Naive thymus-derived CD4-positive, alpha-beta T cell (primary cell): ENCODE measurements around the gene ZNF615. TPM values are rescaled to one million over a fixed set of nuclear protein-coding genes. Genes with fewer than 3 reads are reported as not detected.
"Not testable (repeated sequence)": the region's sequence is repeated elsewhere in the genome, so short reads cannot be mapped to it uniquely, and the experiment has no call there.

Experiments used
- ATAC-seq: fragments of 150-1000 bp; cut with Tn5 transposase; 2 replicates; pipeline ENCODE4 v1.10.0; 2021; ENCODE audit warnings: mild to moderate bottlenecking, moderate library complexity
- CTCF ChIA-PET: fragments of 350-600 bp; sonication (Branson Sonifier 250); formaldehyde crosslinking; loops from one replicate; lab custom pipeline; 2021; ENCODE audit warnings: antibody characterized with exemption; lab: Charles Lee
- POLR2A ChIA-PET: fragments of 350-600 bp; sonication (Branson Sonifier 250); formaldehyde crosslinking; loops from one replicate; lab custom pipeline; 2021; ENCODE audit warnings: antibody characterized with exemption, inconsistent platforms; lab: Charles Lee
- DNase-seq, 9 donors: peaks; one replicate each; pipeline versions ENCODE4 v3.0.0 to v3.0.0-alpha.2; 2020 to 2022; ENCODE audit warnings: mixed read lengths in 1 of 9
- H3K27ac ChIP-seq: one replicate; pipeline ENCODE4 v1.7.0; 2013; ENCODE audit warnings: mild to moderate bottlenecking, low read depth, low read length, moderate library complexity
- H3K27me3 ChIP-seq, 2 donors: one replicate each; pipeline ENCODE4 v1.7.0; 2013; ENCODE audit warnings: low read length in 2 of 2, mild to moderate bottlenecking in 2 of 2, moderate library complexity in 2 of 2; ENCODE audit not compliant: control insufficient read depth in 2 of 2, insufficient read depth in 2 of 2
- H3K36me3 ChIP-seq, 3 experiments: 1 replicate in 2 of 3; 2 replicates in 1 of 3; pipeline ENCODE4 v1.7.0; 2013; ENCODE audit warnings: low read length in 3 of 3, mild to moderate bottlenecking in 3 of 3, moderate library complexity in 1 of 3; ENCODE audit not compliant: insufficient read depth in 3 of 3, control insufficient read depth in 2 of 3
- H3K4me1 ChIP-seq, 2 donors: one replicate each; pipeline ENCODE4 v1.7.0; 2013; ENCODE audit warnings: low read length in 2 of 2, mild to moderate bottlenecking in 2 of 2, moderate library complexity in 1 of 2; ENCODE audit not compliant: control insufficient read depth in 2 of 2, insufficient read depth in 2 of 2
- H3K4me3 ChIP-seq: 2 replicates; pipeline ENCODE4 v1.7.0; 2013; ENCODE audit warnings: mild to moderate bottlenecking, low read length
- H3K9me3 ChIP-seq, 3 experiments: 1 replicate in 2 of 3; 2 replicates in 1 of 3; pipeline ENCODE4 v1.7.0; 2013; ENCODE audit warnings: low read length in 3 of 3; ENCODE audit not compliant: control insufficient read depth in 2 of 3
- H3K27ac Mint-ChIP-seq, 9 donors: one replicate each; pipeline ENCODE4 v1.8.0; 2020 to 2022; ENCODE audit warnings: mixed read lengths in 9 of 9, mild to moderate bottlenecking in 8 of 9, moderate library complexity in 5 of 9, inconsistent platforms in 2 of 9
- H3K27me3 Mint-ChIP-seq, 5 donors: one replicate each; pipeline ENCODE4 v1.8.0; 2021 to 2022; ENCODE audit warnings: mixed read lengths in 5 of 5, mild to moderate bottlenecking in 1 of 5
- H3K36me3 Mint-ChIP-seq, 5 donors: one replicate each; pipeline ENCODE4 v1.8.0; 2020 to 2022; ENCODE audit warnings: mixed read lengths in 5 of 5, mild to moderate bottlenecking in 3 of 5, inconsistent platforms in 1 of 5
- H3K4me1 Mint-ChIP-seq, 7 donors: one replicate each; pipeline ENCODE4 v1.8.0; 2020 to 2022; ENCODE audit warnings: mixed read lengths in 7 of 7, mild to moderate bottlenecking in 3 of 7, inconsistent platforms in 1 of 7
- H3K4me3 Mint-ChIP-seq, 10 donors: one replicate each; pipeline ENCODE4 v1.8.0; 2020 to 2022; ENCODE audit warnings: mild to moderate bottlenecking in 10 of 10, mixed read lengths in 10 of 10, moderate library complexity in 6 of 10, inconsistent platforms in 2 of 10
- H3K9me3 Mint-ChIP-seq, 11 donors: one replicate each; pipeline ENCODE4 v1.8.0; 2020 to 2022; ENCODE audit warnings: mixed read lengths in 11 of 11, mild to moderate bottlenecking in 4 of 11, inconsistent platforms in 1 of 11, moderate library complexity in 1 of 11
- intact Hi-C, 2 donors: fragments of 100-400 bp; cut with micrococcal nuclease; formaldehyde crosslinking; loops; one replicate each; pipeline ENCODE4 v1.15.1; 2023
- polyA plus RNA-seq, 2 donors: library from polyadenylated mRNA; unstranded; fragments of 300-500 nt; fragmentation: Illumina TruSeq; gene quantifications; one replicate each; pipeline ENCODE4 v1.2.3, GENCODE V29; 2021
- total RNA-seq, 6 experiments: library from RNA in 5 of 6; stranded (reverse) in 5 of 6; gene quantifications; 1 replicate in 5 of 6; 2 replicates in 1 of 6; pipeline ENCODE4 v1.2.3 and lab custom pipeline; 2021 to 2026

ZNF615 gene
- total and polyA plus RNA-seq, 7 experiments from 2014 or later = 8.7 to 20.9 (median 11.5) TPM

DNA sequence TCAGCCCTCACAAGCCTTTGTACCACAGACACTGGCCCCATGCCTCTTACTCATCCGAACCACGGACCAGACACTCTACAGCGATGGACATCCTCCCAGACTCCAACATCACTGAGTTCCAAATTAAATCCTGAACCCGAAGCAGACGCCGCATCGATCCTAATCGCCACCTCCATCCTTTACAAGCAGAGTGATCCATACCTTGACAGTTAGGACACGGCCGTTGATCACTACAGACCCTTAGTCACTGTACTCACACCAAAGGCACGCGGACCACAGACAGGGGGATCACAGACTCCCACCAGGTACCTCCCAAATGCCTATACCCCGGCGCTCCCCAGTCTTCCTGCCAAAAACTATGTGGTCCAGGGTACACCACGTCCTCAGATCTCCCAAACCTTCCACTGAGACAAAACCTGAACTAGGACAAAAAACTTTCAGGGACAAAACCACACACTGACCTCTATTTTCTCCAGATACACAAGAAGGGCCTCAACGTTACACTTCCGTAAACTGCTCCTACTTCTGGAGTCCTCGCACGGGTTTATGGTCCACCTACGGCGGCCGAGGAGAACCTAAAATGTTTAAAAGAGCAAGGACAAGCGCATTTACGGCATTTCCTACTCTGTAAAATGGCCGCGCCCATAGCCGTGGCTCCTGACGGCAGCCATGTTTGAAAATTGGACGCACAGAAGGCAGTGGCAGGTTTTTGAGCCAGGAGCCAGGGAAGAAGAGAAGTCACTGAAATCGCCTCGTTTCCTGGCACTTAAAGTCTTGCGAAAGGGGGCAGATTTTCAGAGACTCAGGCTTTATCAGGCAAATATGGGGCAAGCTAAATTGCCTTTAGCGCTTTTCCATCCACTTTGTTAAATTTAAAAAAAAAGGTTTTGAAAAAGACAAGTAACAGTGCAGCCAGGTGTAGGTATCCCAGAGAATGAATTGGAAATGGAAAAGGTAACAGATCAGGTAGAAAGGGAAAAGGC is 21.4 kb downstream of the ZNF615 start, which contains the start of gene ZNF350:
Gene ZNF350, minus strand, starts transcription at position 532 of the 983 bp plus-strand sequence. CDS start 12,480 bp downstream, outside the sequence.
- Histone ChIP-seq H3K27me3 (no peaks in the 10 kb centered on the region), H3K9me3 (peaks cover 4 to 67% (median 19%) of the 10 kb centered on the region in 3 experiments), H3K36me3 (peaks cover 0 to 15% (median 0%) of the 10 kb centered on the region in 3 experiments), H3K4me3 (peak within 1 kb of the TSS; percentile 89), H3K27ac (peak within 1 kb of the TSS; percentile 82), H3K4me1 (peaks cover 6 to 10% of the 10 kb centered on the region in 2 donors)
- ChIA-PET POLR2A (interaction anchor here (0.6 to 1.4 kb wide), 2 partner anchors 60 to 62 kb away, joined by 3 to 4 read pairs; no protein-coding TSS in a partner anchor), CTCF (no interaction called here)
- peak; percentile 61 to 94 (median 89) for DNase-seq
- Mint-ChIP-seq H3K4me1 (peaks cover 10 to 33% (median 20%) of the 10 kb centered on the region in 7 donors), H3K27ac (peak within 1 kb of the TSS; percentile 91 to 98 (median 94)), H3K36me3 (peaks cover 26 to 67% (median 53%) of the 10 kb centered on the region in 5 donors), H3K9me3 (peaks cover under 1 to 90% (median 65%) of the 10 kb centered on the region in 11 donors), H3K4me3 (peak within 1 kb of the TSS; percentile 93 to 99 (median 96)), H3K27me3 (no peaks in the 10 kb centered on the region)
- ATAC-seq = peak; percentile 100
- intact Hi-C loops = loop anchor here (1.0 to 2.0 kb wide), 10 partner anchors 22 to 203 kb away; partner anchors contain the start of genes ZNF613 (in 2 of the 2), ZNF614 (in 2 of the 2), ZNF615 (in 2 of the 2) and ZNF616 (in 1 of the 2)

DNA sequence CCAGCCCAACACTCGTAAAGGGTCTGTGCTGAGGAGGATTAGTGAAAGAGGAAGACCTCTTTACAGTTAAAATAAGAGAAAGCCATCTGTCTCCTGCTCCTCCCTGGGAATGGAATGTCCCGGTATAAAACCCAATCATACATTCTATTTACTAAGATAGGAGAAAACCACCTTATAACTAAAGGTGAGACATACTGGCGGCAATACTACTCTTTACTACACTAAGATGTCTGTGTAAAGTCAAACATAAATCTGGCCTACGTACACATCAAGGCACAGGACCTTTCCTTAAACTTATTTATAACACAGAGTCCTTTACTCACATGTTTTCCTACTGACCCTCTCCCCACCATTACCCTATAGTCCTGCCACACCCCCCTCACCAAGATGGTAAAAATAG is 24.6 kb downstream of the ZNF615 start:
- H3K9me3 Mint-ChIP-seq = peaks cover 5 to 94% (median 67%) of the 10 kb centered on the region in 11 donors
- DNase-seq (no peak), ATAC-seq (no peak)
- H3K4me1 Mint-ChIP-seq = peaks cover 11 to 29% (median 20%) of the 10 kb centered on the region in 7 donors
- no peak overlapping the region for H3K27ac Mint-ChIP-seq
- Histone ChIP-seq H3K9me3 (peaks cover 6 to 71% (median 18%) of the 10 kb centered on the region in 3 experiments), H3K27ac (no peak overlapping the region), H3K4me1 (peaks cover 6 to 10% of the 10 kb centered on the region in 2 donors), H3K4me3 (no peak overlapping the region), H3K27me3 (no peaks in the 10 kb centered on the region), H3K36me3 (peaks cover 0 to 46% (median 3%) of the 10 kb centered on the region in 3 experiments)
- intact Hi-C loops = no loop called here
- H3K27me3 Mint-ChIP-seq = no peaks in the 10 kb centered on the region
- peaks cover 29 to 83% (median 76%) of the 10 kb centered on the region in 5 donors for H3K36me3 Mint-ChIP-seq
- peak overlapping the region in 1 of 10 donors; percentile 34 for H3K4me3 Mint-ChIP-seq
- CTCF ChIA-PET = no interaction called here
- POLR2A ChIA-PET = interaction anchor here (1.2 kb wide), 1 partner anchor 13 kb away, joined by 3 read pairs; no protein-coding TSS in a partner anchor

DNA sequence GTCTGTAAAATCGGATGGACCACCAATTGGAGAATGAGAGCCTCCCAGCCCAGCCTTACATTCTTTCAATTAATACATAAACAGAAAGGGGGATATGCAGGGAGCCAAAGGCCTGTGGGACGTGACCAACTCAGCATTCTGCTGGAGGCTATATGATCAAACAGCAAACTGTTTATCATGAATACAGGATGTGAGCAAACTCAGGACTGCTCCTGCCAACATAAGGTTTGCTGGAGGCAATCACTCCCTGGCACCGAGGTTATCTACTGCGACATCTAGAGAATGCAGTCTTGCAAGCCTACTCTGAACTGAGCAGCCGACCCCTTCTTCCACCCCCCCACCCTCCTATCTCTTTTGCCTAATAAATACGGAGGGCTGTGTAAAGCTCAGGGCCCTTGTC is 27.1 kb downstream of the ZNF615 start:
- H3K27ac Mint-ChIP-seq, CTCF ChIA-PET, H3K27me3 ChIP-seq, DNase-seq, intact Hi-C loops, H3K27me3 Mint-ChIP-seq, H3K27ac ChIP-seq, POLR2A ChIA-PET, H3K4me3 ChIP-seq, H3K4me1 ChIP-seq, ATAC-seq: not testable (repeated sequence)
- H3K4me3 Mint-ChIP-seq = peak overlapping the region in 1 of 10 donors; percentile 44
- H3K9me3 Mint-ChIP-seq = peaks cover 12 to 96% (median 77%) of the 10 kb centered on the region in 11 donors
- Histone ChIP-seq H3K36me3 (peaks cover 0 to 56% (median 3%) of the 10 kb centered on the region in 3 experiments), H3K9me3 (peaks cover 16 to 85% (median 28%) of the 10 kb centered on the region in 3 experiments)
- H3K36me3 Mint-ChIP-seq = peaks cover 41 to 90% (median 89%) of the 10 kb centered on the region in 5 donors
- H3K4me1 Mint-ChIP-seq = peaks cover 5 to 18% (median 8%) of the 10 kb centered on the region in 7 donors

- DNase-seq = no peak
- POLR2A ChIA-PET = interaction anchor here (0.6 kb wide), 1 partner anchor 10 kb away, joined by 3 read pairs; no protein-coding TSS in a partner anchor
- Histone ChIP-seq H3K36me3 (peaks cover 0 to 57% (median 3%) of the 10 kb centered on the region in 3 experiments), H3K9me3 (peaks cover 16 to 92% (median 29%) of the 10 kb centered on the region in 3 experiments), H3K27me3 (no peaks in the 10 kb centered on the region), H3K4me3 (no peak overlapping the region), H3K27ac (no peak overlapping the region), H3K4me1 (peaks cover 2% of the 10 kb centered on the region in 2 donors)
- CTCF ChIA-PET = no interaction called here
- H3K36me3 Mint-ChIP-seq = peaks cover 41 to 88% (median 88%) of the 10 kb centered on the region in 5 donors
- no peak overlapping the region for H3K4me3 Mint-ChIP-seq
- peaks cover 2 to 14% (median 5%) of the 10 kb centered on the region in 7 donors for H3K4me1 Mint-ChIP-seq
- no peaks in the 10 kb centered on the region for H3K27me3 Mint-ChIP-seq
- intact Hi-C loops = no loop called here
- ATAC-seq = no peak
- H3K27ac Mint-ChIP-seq = no peak overlapping the region
- peaks cover 12 to 99% (median 77%) of the 10 kb centered on the region in 11 donors for H3K9me3 Mint-ChIP-seq
Observed at GRCh38 chr19:51980116-51980736, 27.8 kb downstream of the ZNF615 start.

GRCh38 chr19:51978882-51979281 is 29.1 kb downstream of the ZNF615 start:
- H3K4me3 Mint-ChIP-seq = no peak overlapping the region

GRCh38 chr19:51977346-51977745 is 30.7 kb downstream of the ZNF615 start:
- Histone ChIP-seq H3K9me3 (peaks cover 29 to 98% (median 42%) of the 10 kb centered on the region in 3 experiments), H3K4me1 (no peaks in the 10 kb centered on the region), H3K27me3 (no peaks in the 10 kb centered on the region), H3K27ac (no peak overlapping the region), H3K36me3 (peaks cover 19 to 72% (median 24%) of the 10 kb centered on the region in 3 experiments), H3K4me3 (no peak overlapping the region)
- Mint-ChIP-seq H3K4me1 (peaks cover 0 to 5% (median 0%) of the 10 kb centered on the region in 7 donors), H3K4me3 (no peak overlapping the region), H3K27ac (no peak overlapping the region), H3K36me3 (peaks cover 51 to 91% (median 88%) of the 10 kb centered on the region in 5 donors), H3K9me3 (peaks cover 13 to 100% (median 83%) of the 10 kb centered on the region in 11 donors), H3K27me3 (no peaks in the 10 kb centered on the region)
- ChIA-PET CTCF (no interaction called here), POLR2A (no interaction called here)
- intact Hi-C loops = no loop called here
- DNase-seq (no peak), ATAC-seq (no peak)

More at GRCh38 chr19:51978882-51979281, 29.1 kb downstream of the ZNF615 start:
- no peak overlapping the region for H3K4me3 ChIP-seq
- H3K4me1 ChIP-seq = no peaks in the 10 kb centered on the region
- peaks cover 21 to 98% (median 34%) of the 10 kb centered on the region in 3 experiments for H3K9me3 ChIP-seq
- intact Hi-C loops = no loop called here
- no peak overlapping the region for H3K27ac ChIP-seq
- H3K27me3 ChIP-seq = no peaks in the 10 kb centered on the region
- Mint-ChIP-seq H3K9me3 (peaks cover 13 to 100% (median 81%) of the 10 kb centered on the region in 11 donors), H3K27me3 (no peaks in the 10 kb centered on the region), H3K36me3 (peaks cover 47 to 90% (median 88%) of the 10 kb centered on the region in 5 donors), H3K4me1 (peaks cover 0 to 8% (median 5%) of the 10 kb centered on the region in 7 donors), H3K27ac (no peak overlapping the region)
- peaks cover 6 to 69% (median 14%) of the 10 kb centered on the region in 3 experiments for H3K36me3 ChIP-seq
- ChIA-PET CTCF (no interaction called here), POLR2A (interaction anchor here (0.6 kb wide), 1 partner anchor 82 kb away, joined by 3 read pairs; no protein-coding TSS in a partner anchor)
- no peak for ATAC-seq
- no peak for DNase-seq
